CD4-positive, CD25-positive, alpha-beta regulatory T cell (primary cell): ENCODE results near the gene SORCS1. TPM values are rescaled to one million over a fixed set of nuclear protein-coding genes. Genes with fewer than 3 reads are reported as not detected.

Experiments
- ATAC-seq, 2 donors: fragments of 150-1000 bp; cut with Tn5 transposase; one replicate each; pipeline ENCODE4 v1.10.0; 2021; ENCODE audit warnings: low read depth in 2 of 2, moderate number of reproducible peaks in 2 of 2, moderate library complexity in 1 of 2
- DNase-seq, 3 donors: peaks; one replicate each; pipeline versions ENCODE4 v3.0.0 to v3.0.0-alpha.2; 2012 to 2022; ENCODE audit warnings: mixed read lengths in 1 of 3
- H3K27ac ChIP-seq: one replicate; pipeline ENCODE4 v1.7.0; 2013; ENCODE audit warnings: mild to moderate bottlenecking, low read length; ENCODE audit not compliant: insufficient read depth, poor library complexity, severe bottlenecking
- H3K27me3 ChIP-seq: one replicate; pipeline ENCODE4 v1.7.0; 2013; ENCODE audit warnings: low read length; ENCODE audit not compliant: control insufficient read depth, insufficient read depth
- H3K36me3 ChIP-seq: one replicate; pipeline ENCODE4 v1.7.0; 2013; ENCODE audit warnings: mild to moderate bottlenecking, low read length, moderate library complexity; ENCODE audit not compliant: control insufficient read depth, insufficient read depth
- H3K4me1 ChIP-seq: 2 replicates; pipeline ENCODE4 v1.7.0; 2013; ENCODE audit warnings: mild to moderate bottlenecking, low read length; ENCODE audit not compliant: insufficient read depth, control insufficient read depth, poor library complexity, severe bottlenecking
- H3K4me3 ChIP-seq: one replicate; pipeline ENCODE4 v1.7.0; 2013; ENCODE audit warnings: low read depth, mild to moderate bottlenecking, low read length, moderate library complexity
- H3K9me3 ChIP-seq, 2 experiments: 1 replicate in 1 of 2; 2 replicates in 1 of 2; pipeline ENCODE4 v1.7.0; 2013; ENCODE audit warnings: low read length in 2 of 2, mild to moderate bottlenecking in 1 of 2, moderate library complexity in 1 of 2; ENCODE audit not compliant: control insufficient read depth in 2 of 2
- H3K27ac Mint-ChIP-seq, 3 donors: one replicate each; pipeline ENCODE4 v1.8.0; 2020 to 2022; ENCODE audit warnings: mild to moderate bottlenecking in 3 of 3, mixed read lengths in 3 of 3, moderate library complexity in 2 of 3
- H3K27me3 Mint-ChIP-seq: one replicate; pipeline ENCODE4 v1.8.0; 2022; ENCODE audit warnings: mild to moderate bottlenecking, mixed read lengths
- H3K36me3 Mint-ChIP-seq: one replicate; pipeline ENCODE4 v1.8.0; 2020; ENCODE audit warnings: mixed read lengths
- H3K4me1 Mint-ChIP-seq, 4 donors: one replicate each; pipeline ENCODE4 v1.8.0; 2020 to 2022; ENCODE audit warnings: mixed read lengths in 4 of 4, mild to moderate bottlenecking in 1 of 4
- H3K4me3 Mint-ChIP-seq, 4 donors: one replicate each; pipeline ENCODE4 v1.8.0; 2020 to 2022; ENCODE audit warnings: mild to moderate bottlenecking in 4 of 4, mixed read lengths in 4 of 4, moderate library complexity in 3 of 4
- H3K9me3 Mint-ChIP-seq, 7 donors: one replicate each; pipeline ENCODE4 v1.8.0; 2020 to 2022; ENCODE audit warnings: mixed read lengths in 7 of 7, mild to moderate bottlenecking in 3 of 7, moderate library complexity in 2 of 7
- polyA plus RNA-seq, 4 donors: library from polyadenylated mRNA; unstranded; fragments of 300-500 nt; fragmentation: Illumina TruSeq; gene quantifications; one replicate each; pipeline ENCODE4 v1.2.3, GENCODE V29; 2021
- total RNA-seq: library from RNA; stranded (reverse); gene quantifications from one replicate; pipeline ENCODE4 v1.2.3, GENCODE V29; 2022

SORCS1 gene
- total and polyA plus RNA-seq, 5 donors from 2014 or later = not detected

GRCh38 chr10:106997721-106998120 lies 166.8 kb downstream of the SORCS1 start:
- DNase-seq = no peak
- Mint-ChIP-seq H3K27me3 (no peaks in the 10 kb centered on the region), H3K36me3 (no peaks in the 10 kb centered on the region), H3K27ac (peak overlapping the region in 1 of 3 donors; percentile 32), H3K9me3 (peaks cover 0 to 13% (median 6%) of the 10 kb centered on the region in 7 donors), H3K4me1 (no peaks in the 10 kb centered on the region), H3K4me3 (no peak overlapping the region)
- Histone ChIP-seq H3K9me3 (peaks cover 0 to 5% of the 10 kb centered on the region in 2 experiments), H3K27me3 (no peaks in the 10 kb centered on the region), H3K36me3 (no peaks in the 10 kb centered on the region), H3K4me1 (no peaks in the 10 kb centered on the region), H3K27ac (no peak overlapping the region), H3K4me3 (no peak overlapping the region)
- ATAC-seq = no peak

DNA sequence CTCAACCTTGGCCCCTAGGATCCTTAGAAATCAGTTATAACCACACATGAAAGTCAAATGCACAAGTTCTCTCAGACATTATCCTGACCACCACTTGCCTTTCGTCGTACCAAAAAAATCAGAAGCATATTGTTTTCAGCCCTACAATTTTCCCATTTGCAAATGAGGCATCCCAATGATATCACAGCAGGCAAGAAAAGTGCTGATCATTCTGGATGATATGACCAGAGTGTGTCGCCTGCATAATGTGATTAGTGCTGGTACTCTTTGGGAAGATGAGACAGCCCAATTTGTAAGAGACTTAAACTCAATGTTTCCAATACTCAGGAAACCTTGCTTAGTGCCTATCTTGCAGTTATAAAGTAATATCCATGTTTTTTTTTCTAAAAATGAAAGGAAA lies 168.0 kb downstream of the SORCS1 start:
- Mint-ChIP-seq H3K27ac (no peak overlapping the region), H3K36me3 (no peaks in the 10 kb centered on the region), H3K4me1 (no peaks in the 10 kb centered on the region), H3K9me3 (peaks cover 2 to 13% (median 6%) of the 10 kb centered on the region in 7 donors), H3K27me3 (no peaks in the 10 kb centered on the region), H3K4me3 (no peak overlapping the region)
- Histone ChIP-seq H3K4me1 (no peaks in the 10 kb centered on the region), H3K9me3 (peaks cover 0 to 5% of the 10 kb centered on the region in 2 experiments), H3K4me3 (no peak overlapping the region), H3K36me3 (no peaks in the 10 kb centered on the region), H3K27ac (no peak overlapping the region), H3K27me3 (no peaks in the 10 kb centered on the region)
- no peak for ATAC-seq
- no peak for DNase-seq

DNA sequence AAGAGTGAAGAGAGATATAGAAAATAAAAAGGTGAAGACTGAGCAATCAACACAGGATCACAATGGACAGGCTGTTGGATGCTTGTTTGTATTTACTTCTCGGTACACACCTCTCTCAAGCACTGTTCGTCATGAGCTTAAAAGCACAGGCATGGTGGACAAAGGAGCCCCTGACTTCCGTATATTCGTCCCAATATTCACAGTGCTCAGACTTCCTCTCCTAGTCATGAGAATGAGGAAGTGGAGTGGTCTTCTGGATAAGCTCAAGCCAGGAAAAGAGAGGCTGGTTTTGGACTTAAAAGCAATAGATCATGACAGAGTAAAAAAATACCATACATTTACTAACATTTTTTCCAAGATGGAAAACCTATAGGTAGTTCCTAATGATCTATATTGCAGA lies 172.5 kb downstream of the SORCS1 start:
- ATAC-seq = no peak
- H3K27me3 Mint-ChIP-seq = no peaks in the 10 kb centered on the region
- H3K9me3 ChIP-seq = peaks cover 0 to 5% of the 10 kb centered on the region in 2 experiments

GRCh38 chr10:106991091-106991490 lies 173.4 kb downstream of the SORCS1 start:
- peaks cover 3 to 12% (median 7%) of the 10 kb centered on the region in 7 donors for H3K9me3 Mint-ChIP-seq
- no peaks in the 10 kb centered on the region for H3K27me3 ChIP-seq
- no peaks in the 10 kb centered on the region for H3K27me3 Mint-ChIP-seq
- no peak overlapping the region for H3K4me3 Mint-ChIP-seq
- H3K27ac ChIP-seq = no peak overlapping the region
- peaks cover 0 to 5% of the 10 kb centered on the region in 2 experiments for H3K9me3 ChIP-seq
- DNase-seq = no peak
- no peak overlapping the region for H3K27ac Mint-ChIP-seq
- H3K36me3 Mint-ChIP-seq = no peaks in the 10 kb centered on the region
- no peak for ATAC-seq
- H3K36me3 ChIP-seq = no peaks in the 10 kb centered on the region
- no peaks in the 10 kb centered on the region for H3K4me1 ChIP-seq
- no peaks in the 10 kb centered on the region for H3K4me1 Mint-ChIP-seq
- no peak overlapping the region for H3K4me3 ChIP-seq

More for the DNA sequence above, 172.5 kb downstream of the SORCS1 start:
- no peaks in the 10 kb centered on the region for H3K36me3 Mint-ChIP-seq
- no peak for DNase-seq
- H3K27ac ChIP-seq = no peak overlapping the region
- H3K4me1 Mint-ChIP-seq = no peaks in the 10 kb centered on the region
- no peaks in the 10 kb centered on the region for H3K4me1 ChIP-seq
- H3K27me3 ChIP-seq = no peaks in the 10 kb centered on the region
- H3K9me3 Mint-ChIP-seq = peaks cover 3 to 12% (median 7%) of the 10 kb centered on the region in 7 donors
- no peak overlapping the region for H3K27ac Mint-ChIP-seq
- no peak overlapping the region for H3K4me3 Mint-ChIP-seq
- no peaks in the 10 kb centered on the region for H3K36me3 ChIP-seq
- no peak overlapping the region for H3K4me3 ChIP-seq

DNA sequence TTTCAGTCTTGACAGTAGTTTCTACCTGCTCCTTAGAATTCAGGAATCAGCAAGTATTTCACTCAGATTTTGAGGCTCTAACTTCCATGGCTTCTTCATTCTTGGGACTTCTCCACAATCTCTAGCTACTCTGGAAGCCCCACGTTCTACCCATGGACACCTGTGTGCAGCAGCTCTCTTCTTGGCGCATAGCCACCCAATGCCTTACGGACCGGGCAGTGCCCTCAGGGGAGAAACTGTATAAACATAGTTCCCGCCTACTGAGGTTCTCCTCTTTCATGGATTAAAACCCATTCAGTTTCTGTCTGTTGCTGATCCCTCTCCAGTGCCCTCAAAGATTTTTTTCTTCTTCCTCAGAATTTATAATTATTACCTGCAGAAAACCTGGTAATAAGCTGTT lies 177.1 kb downstream of the SORCS1 start:
- Histone ChIP-seq H3K27me3 (no peaks in the 10 kb centered on the region), H3K4me3 (no peak overlapping the region), H3K9me3 (no peaks in the 10 kb centered on the region), H3K27ac (no peak overlapping the region), H3K36me3 (no peaks in the 10 kb centered on the region), H3K4me1 (no peaks in the 10 kb centered on the region)
- H3K4me1 Mint-ChIP-seq = no peaks in the 10 kb centered on the region
- peak overlapping the region in 1 of 4 donors; percentile 32 for H3K4me3 Mint-ChIP-seq
- no peaks in the 10 kb centered on the region for H3K27me3 Mint-ChIP-seq
- H3K27ac Mint-ChIP-seq = no peak overlapping the region
- H3K9me3 Mint-ChIP-seq = peaks cover 0 to 7% (median 4%) of the 10 kb centered on the region in 7 donors
- DNase-seq = no peak
- H3K36me3 Mint-ChIP-seq = no peaks in the 10 kb centered on the region
- no peak for ATAC-seq

DNA sequence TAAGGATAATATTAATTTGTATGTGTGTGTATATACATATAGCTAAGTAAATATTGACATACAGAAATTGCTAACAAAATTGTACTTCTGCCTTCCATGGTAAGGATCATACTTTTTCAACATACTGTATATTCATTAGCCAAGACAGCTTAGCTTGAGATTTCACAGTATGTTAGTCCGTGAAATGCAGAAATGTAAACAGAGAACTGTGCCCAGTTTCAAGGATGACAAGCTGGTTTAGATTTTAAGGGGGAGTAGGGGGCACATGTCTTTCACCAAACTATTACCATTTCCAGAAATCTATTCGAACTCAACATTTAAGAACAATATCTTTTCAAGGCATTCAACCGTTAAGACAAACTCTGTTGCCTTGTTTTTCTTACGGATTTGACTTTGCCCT lies 182.2 kb downstream of the SORCS1 start:
- Mint-ChIP-seq H3K4me1 (no peaks in the 10 kb centered on the region), H3K9me3 (peaks cover 0 to 7% (median 0%) of the 10 kb centered on the region in 7 donors), H3K27ac (no peak overlapping the region), H3K4me3 (no peak overlapping the region), H3K36me3 (no peaks in the 10 kb centered on the region), H3K27me3 (no peaks in the 10 kb centered on the region)
- Histone ChIP-seq H3K4me3 (no peak overlapping the region), H3K27me3 (no peaks in the 10 kb centered on the region), H3K27ac (no peak overlapping the region), H3K36me3 (no peaks in the 10 kb centered on the region), H3K4me1 (no peaks in the 10 kb centered on the region), H3K9me3 (peaks cover 0 to 4% of the 10 kb centered on the region in 2 experiments)
- DNase-seq (no peak), ATAC-seq (no peak)

DNA sequence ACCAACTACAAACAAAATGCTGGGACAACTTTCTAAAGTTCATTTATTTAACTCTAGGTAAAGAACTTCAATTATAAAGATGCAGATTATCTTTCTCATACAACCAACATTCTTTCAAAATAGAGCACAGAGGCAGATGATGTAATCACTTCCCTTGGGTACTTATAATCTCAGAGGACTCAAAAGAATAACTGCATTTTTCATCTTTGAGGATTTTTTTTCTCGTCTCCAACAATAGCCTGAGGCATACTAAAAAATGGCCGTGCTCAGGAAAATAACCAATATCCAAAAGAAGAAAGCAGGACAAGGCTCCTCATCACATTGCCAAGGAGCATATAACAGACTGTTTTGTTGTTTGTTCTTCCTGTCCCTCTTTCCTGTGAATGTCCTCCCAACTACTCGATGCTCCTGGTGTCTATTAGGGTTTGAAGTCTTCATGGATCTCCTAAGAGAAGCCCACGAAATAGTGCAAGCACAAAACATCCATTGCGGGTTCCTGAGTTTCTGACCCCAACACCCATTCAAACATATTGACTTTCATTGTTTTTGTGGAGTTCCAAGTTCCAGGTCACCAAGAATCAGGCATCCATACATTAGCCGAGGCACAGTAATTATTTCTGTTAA lies 182.9 kb downstream of the SORCS1 start:
- Histone ChIP-seq H3K4me3 (no peak overlapping the region), H3K27me3 (no peaks in the 10 kb centered on the region), H3K4me1 (no peaks in the 10 kb centered on the region), H3K9me3 (peaks cover 0 to 4% of the 10 kb centered on the region in 2 experiments), H3K27ac (no peak overlapping the region), H3K36me3 (no peaks in the 10 kb centered on the region)
- H3K27ac Mint-ChIP-seq = no peak overlapping the region
- no peaks in the 10 kb centered on the region for H3K27me3 Mint-ChIP-seq
- DNase-seq (no peak), ATAC-seq (no peak)
- H3K36me3 Mint-ChIP-seq = peaks cover 2% of the 10 kb centered on the region
- H3K4me3 Mint-ChIP-seq = no peak overlapping the region
- no peaks in the 10 kb centered on the region for H3K4me1 Mint-ChIP-seq
- peaks cover 0 to 11% (median 2%) of the 10 kb centered on the region in 7 donors for H3K9me3 Mint-ChIP-seq
